MM.1S (cell line): Measurements from ENCODE around the gene SIPA1.

Experiments used
- DNase-seq: peaks from one replicate; pipeline ENCODE4 v3.0.0-alpha.2; 2015
- H2AFZ ChIP-seq: fragments of 300-600 bp; sonication (generic); 2 replicates; pipeline ENCODE4 v1.6.0; 2016; ENCODE audit warnings: antibody characterized with exemption, low read length
- H3F3A ChIP-seq: fragments of 300-600 bp; sonication (generic); 2 replicates; pipeline ENCODE4 v1.6.1; 2016; ENCODE audit warnings: mild to moderate bottlenecking, antibody characterized with exemption, low read length, moderate library complexity, mixed read lengths; ENCODE audit not compliant: insufficient read depth
- H3K27ac ChIP-seq: fragments of 300-600 bp; sonication (generic); 2 replicates; pipeline ENCODE4 v1.5.1; 2016; ENCODE audit warnings: mild to moderate bottlenecking, low read length
- H3K27me3 ChIP-seq: fragments of 300-600 bp; sonication (generic); replicated peaks from 2 replicates; pipeline ENCODE4 v1.6.0; 2016; ENCODE audit warnings: low read length; ENCODE audit not compliant: insufficient read depth
- H3K36me3 ChIP-seq: fragments of 300-600 bp; sonication (generic); replicated peaks from 2 replicates; pipeline ENCODE4 v1.6.1; 2016; ENCODE audit warnings: mild to moderate bottlenecking, low read length, mixed read lengths; ENCODE audit not compliant: insufficient read depth
- H3K4me1 ChIP-seq: fragments of 300-600 bp; sonication (generic); 2 replicates; pipeline ENCODE4 v1.6.1; 2016; ENCODE audit warnings: low read length, mixed read lengths
- H3K4me2 ChIP-seq: fragments of 300-600 bp; sonication (generic); 2 replicates; pipeline ENCODE4 v1.6.0; 2016; ENCODE audit warnings: low read depth, low read length
- H3K4me3 ChIP-seq: fragments of 300-600 bp; sonication (generic); 2 replicates; pipeline ENCODE4 v1.5.1; 2016; ENCODE audit warnings: low read length, mixed read lengths
- H3K79me2 ChIP-seq: fragments of 300-600 bp; sonication (generic); 2 replicates; pipeline ENCODE4 v1.6.1; 2016; ENCODE audit warnings: mixed run types, low read length, mixed read lengths
- H3K9ac ChIP-seq: fragments of 300-600 bp; sonication (generic); 2 replicates; pipeline ENCODE4 v1.6.1; 2016; ENCODE audit warnings: low read length, mixed read lengths
- H3K9me2 ChIP-seq: fragments of 300-600 bp; sonication (generic); replicated peaks from 2 replicates; pipeline ENCODE4 v1.6.1; 2016; ENCODE audit warnings: mild to moderate bottlenecking, low read length, mixed read lengths; ENCODE audit not compliant: insufficient read depth
- H3K9me3 ChIP-seq: fragments of 300-600 bp; sonication (generic); replicated peaks from 2 replicates; pipeline ENCODE4 v1.6.1; 2016; ENCODE audit warnings: mild to moderate bottlenecking, low read length, mixed read lengths; ENCODE audit not compliant: insufficient read depth
- H4K20me1 ChIP-seq: fragments of 300-600 bp; sonication (generic); 2 replicates; pipeline ENCODE4 v1.6.1; 2016; ENCODE audit warnings: mild to moderate bottlenecking, low read length, moderate library complexity, mixed read lengths; ENCODE audit not compliant: insufficient read depth
- CTCF ChIP-seq: fragments of 300-600 bp; sonication (generic); IDR thresholded peaks from 2 replicates; pipeline ENCODE4 v1.5.1; 2016; ENCODE audit warnings: antibody characterized with exemption, low read length, mixed read lengths
- EZH2 ChIP-seq: fragments of 300-600 bp; sonication (generic); optimal IDR thresholded peaks from 2 replicates; pipeline ENCODE3; 2017; ENCODE audit warnings: low read depth, mild to moderate bottlenecking, antibody characterized with exemption, low read length, mixed read lengths
- EZH2phosphoT487 ChIP-seq: fragments of 300-600 bp; sonication (generic); IDR thresholded peaks from 2 replicates; pipeline ENCODE4 v1.6.1; 2018; ENCODE audit warnings: antibody characterized with exemption, low read length

Gene SIPA1

GRCh38 chr11:65662799-65663638, 25.1 kb downstream of the SIPA1 start, which contains the start of gene RELA:
Gene RELA, minus strand, starts transcription at chr11:65662916. Its CDS starts 84 bp downstream, at chr11:65662832.
- Histone ChIP-seq H3K27me3 (no peaks in the 10 kb centered on the region), H4K20me1 (no peaks in the 10 kb centered on the region), H3K9me2 (no peaks in the 10 kb centered on the region), H3K79me2 (peaks cover 40% of the 10 kb centered on the region), H2AFZ (peak within 1 kb of the TSS; percentile 84), H3K4me3 (peak within 1 kb of the TSS; percentile 100), H3K27ac (peak within 1 kb of the TSS; percentile 77), H3K4me2 (peak within 1 kb of the TSS; percentile 99), H3K9me3 (no peaks in the 10 kb centered on the region), H3K4me1 (peaks cover 9% of the 10 kb centered on the region; the same call in 1 of the 2 replicates), H3K36me3 (0 out of 2 replicates have a peak, but pooled peaks cover 5% of the 10 kb centered on the region), H3K9ac (peak within 1 kb of the TSS; percentile 91), H3F3A (peaks cover 13% of the 10 kb centered on the region)
- DNase-seq: peak; percentile 92
- no peak for TF ChIP-seq EZH2phosphoT487

GRCh38 chr11:65663639-65664200, 25.8 kb downstream of the SIPA1 start:
- H2AFZ ChIP-seq: peak overlapping the region; percentile 84
- no peaks in the 10 kb centered on the region for H3K9me3 ChIP-seq
- H3K9me2 ChIP-seq: no peaks in the 10 kb centered on the region
- no peak for DNase-seq
- H3K27me3 ChIP-seq: no peaks in the 10 kb centered on the region
- H4K20me1 ChIP-seq: no peaks in the 10 kb centered on the region
- TF ChIP-seq EZH2phosphoT487: no peak
- TF ChIP-seq EZH2: no peak
- no peak for TF ChIP-seq CTCF
- H3K36me3 ChIP-seq: 0 out of 2 replicates have a peak, but pooled peaks cover 5% of the 10 kb centered on the region
- H3K27ac ChIP-seq: peak overlapping the region; percentile 77
- peaks cover 13% of the 10 kb centered on the region for H3F3A ChIP-seq
- H3K4me2 ChIP-seq: peak overlapping the region; percentile 92
- H3K9ac ChIP-seq: peak overlapping the region; percentile 77
- peak overlapping the region; percentile 89 for H3K4me3 ChIP-seq
- H3K79me2 ChIP-seq: peaks cover 37% of the 10 kb centered on the region
- peaks cover 9% of the 10 kb centered on the region; the same call in 1 of the 2 replicates for H3K4me1 ChIP-seq

GRCh38 chr11:65672180-65672860, 34.4 kb downstream of the SIPA1 start:
- DNase-seq: no peak
- Histone ChIP-seq H3K9me2 (no peaks in the 10 kb centered on the region), H3K27ac (no peak overlapping the region), H3K9ac (no peak overlapping the region), H2AFZ (no peak overlapping the region), H4K20me1 (no peaks in the 10 kb centered on the region), H3K4me2 (no peak overlapping the region), H3K9me3 (no peaks in the 10 kb centered on the region), H3K4me3 (no peak overlapping the region), H3K79me2 (no peaks in the 10 kb centered on the region), H3K36me3 (no peaks in the 10 kb centered on the region), H3F3A (no peaks in the 10 kb centered on the region), H3K27me3 (no peaks in the 10 kb centered on the region), H3K4me1 (no peaks in the 10 kb centered on the region)
- TF ChIP-seq CTCF: no peak
- no peak for TF ChIP-seq EZH2
- TF ChIP-seq EZH2phosphoT487: no peak
